SK-N-SH treated with all-trans-retinoic acid at 6 μM for 48 hours (cell line): ENCODE measurements around the gene ACADSB.

Experiments
- BACH2 ChIP-seq: fragments of 250-450 bp; sonication (Bioruptor Pico); IDR thresholded peaks from 2 replicates; pipeline ENCODE4 v1.9.0; 2021; ENCODE audit warnings: mild to moderate bottlenecking, borderline replicate concordance
- CREB5 ChIP-seq: fragments of 250-450 bp; sonication (Bioruptor Pico); IDR thresholded peaks from 2 replicates; pipeline ENCODE4 v1.5.1; 2020; ENCODE audit warnings: low read depth, mild to moderate bottlenecking, moderate library complexity
- ISL1 ChIP-seq: fragments of 250-450 bp; sonication (Bioruptor Pico); IDR thresholded peaks from 2 replicates; pipeline ENCODE4 v2.1.2; 2022; ENCODE audit warnings: mild to moderate bottlenecking, moderate library complexity
- OSR1 ChIP-seq: fragments of 250-450 bp; sonication (Bioruptor Pico); IDR thresholded peaks from 2 replicates; pipeline ENCODE4 v1.8.0; 2022; ENCODE audit warnings: moderate library complexity, mild to moderate bottlenecking, inconsistent platforms
- PATZ1 ChIP-seq: fragments of 250-450 bp; sonication (Bioruptor Pico); IDR thresholded peaks from 2 replicates; pipeline ENCODE4 v1.8.0; 2020; ENCODE audit warnings: mild to moderate bottlenecking, moderate library complexity, borderline replicate concordance
- PPARA ChIP-seq: fragments of 250-450 bp; sonication (Bioruptor Pico); IDR thresholded peaks from 2 replicates; pipeline ENCODE4 v1.5.0; 2020; ENCODE audit warnings: mild to moderate bottlenecking, borderline replicate concordance
- SNAI2 ChIP-seq: fragments of 250-450 bp; sonication (Bioruptor Pico); IDR thresholded peaks from 2 replicates; pipeline ENCODE4 v1.5.0; 2020; ENCODE audit warnings: mild to moderate bottlenecking, moderate library complexity
- TOX ChIP-seq: fragments of 250-450 bp; sonication (Bioruptor Pico); IDR thresholded peaks from 2 replicates; pipeline ENCODE4 v1.8.0; 2021; ENCODE audit warnings: mild to moderate bottlenecking, moderate library complexity, borderline replicate concordance
- TSHZ2 ChIP-seq: fragments of 250-450 bp; sonication (Bioruptor Pico); IDR thresholded peaks from 2 replicates; pipeline ENCODE4 v1.5.0; 2020; ENCODE audit warnings: mild to moderate bottlenecking, moderate library complexity
- ZC3H10 ChIP-seq: fragments of 250-450 bp; sonication (Bioruptor Pico); IDR thresholded peaks from 2 replicates; pipeline ENCODE4 v1.5.1; 2021; ENCODE audit warnings: mild to moderate bottlenecking, moderate library complexity
- ZFP30 ChIP-seq: fragments of 450-650 bp; formaldehyde crosslinking; IDR thresholded peaks from 2 replicates; pipeline ENCODE4 v1.5.0; 2022; ENCODE audit warnings: mild to moderate bottlenecking, moderate library complexity
- ZNF70 ChIP-seq: fragments of 450-650 bp; formaldehyde crosslinking; IDR thresholded peaks from 2 replicates; pipeline ENCODE4 v1.5.0; 2020; ENCODE audit warnings: mild to moderate bottlenecking, moderate library complexity

DNA sequence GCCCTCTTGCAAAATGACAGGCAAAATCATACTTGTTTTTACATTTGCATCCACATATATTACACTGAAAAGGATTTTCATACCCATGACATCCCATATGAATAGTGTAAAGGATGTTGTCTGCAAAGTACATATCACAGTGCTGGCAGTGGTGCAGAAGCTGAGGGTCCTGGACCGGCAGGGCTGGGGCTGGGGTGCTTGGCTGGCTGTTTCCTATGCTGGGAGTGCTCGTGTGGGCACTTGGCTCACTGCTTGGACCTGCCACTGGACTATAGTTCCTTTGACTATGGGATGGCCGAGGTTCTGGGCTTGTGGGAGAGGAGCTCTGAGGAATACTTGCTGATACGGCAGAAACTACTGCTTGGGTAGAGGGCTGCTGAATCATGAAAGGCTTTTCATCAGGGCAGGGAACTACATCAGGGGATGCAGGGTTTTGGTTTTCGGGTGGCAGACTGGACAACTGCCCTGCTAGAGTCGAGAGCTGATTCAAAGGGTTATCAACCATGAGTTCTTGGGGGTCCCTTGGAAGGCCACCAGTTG is 14.9 kb upstream of the ACADSB start:
- no peak for TF ChIP-seq CREB5
- no peak for TF ChIP-seq TSHZ2 (CRISPR knock-in tag)
- no peak for TF ChIP-seq PATZ1 (CRISPR knock-in tag)
- TF ChIP-seq PPARA (CRISPR knock-in tag): no peak
- no peak for TF ChIP-seq ZNF70 (CRISPR knock-in tag)
- TF ChIP-seq ISL1 (CRISPR knock-in tag): no peak
- TF ChIP-seq OSR1: no peak
- TF ChIP-seq ZC3H10 (CRISPR knock-in tag): no peak
- no peak for TF ChIP-seq BACH2 (CRISPR knock-in tag)
- TF ChIP-seq SNAI2 (CRISPR knock-in tag): no peak
- TF ChIP-seq TOX (CRISPR knock-in tag): no peak
- TF ChIP-seq ZFP30: no peak
